NB4 (cell line): Measurements from ENCODE around the gene SYMPK.
A peak's percentile ranks its signal among the peaks of the same experiment; 100 is the strongest.

Experiments
- DNase-seq: peaks from one replicate; pipeline ENCODE4 v3.0.0; 2010; ENCODE audit warnings: low read depth
- H3K4me3 ChIP-seq: one replicate; pipeline ENCODE4 v1.5.1; 2011; ENCODE audit warnings: mild to moderate bottlenecking, low read depth, low read length, moderate library complexity
- CTCF ChIP-seq: IDR thresholded peaks from one replicate; pipeline ENCODE4 v1.5.1; 2012; ENCODE audit warnings: low read depth, low read length
- MAX ChIP-seq: IDR thresholded peaks from 2 replicates; pipeline ENCODE4 v1.6.1; 2011; ENCODE audit warnings: low read depth, low read length
- MYC ChIP-seq: IDR thresholded peaks from 2 replicates; pipeline ENCODE4 v1.6.1; 2011; ENCODE audit warnings: low read depth, low read length
- POLR2A ChIP-seq: IDR thresholded peaks from 2 replicates; pipeline ENCODE4 v1.6.1; 2011; ENCODE audit warnings: mild to moderate bottlenecking; ENCODE audit not compliant: insufficient read length; ENCODE audit errors: extremely low read depth

The SYMPK gene

GRCh38 chr19:45895519-45895972 lies 32.6 kb upstream of the SYMPK start:
- H3K4me3 ChIP-seq: no peak overlapping the region
- DNase-seq: no peak
- TF ChIP-seq POLR2A: no peak
- no peak for TF ChIP-seq MAX
- no peak for TF ChIP-seq CTCF
- TF ChIP-seq MYC: no peak

GRCh38 chr19:45890877-45891276 lies 27.9 kb upstream of the SYMPK start:
- DNase-seq: no peak
- TF ChIP-seq MAX (no peak), MYC (no peak), CTCF (no peak), POLR2A (no peak)
- no peak overlapping the region for H3K4me3 ChIP-seq

GRCh38 chr19:45889210-45889885 lies 26.4 kb upstream of the SYMPK start:
- peak; percentile 4 for DNase-seq
- TF ChIP-seq CTCF (no peak), POLR2A (no peak), MYC (no peak), MAX (no peak)
- H3K4me3 ChIP-seq: no peak overlapping the region

GRCh38 chr19:45887200-45887710 lies 24.3 kb upstream of the SYMPK start:
- DNase-seq: no peak
- no peak for TF ChIP-seq POLR2A
- no peak for TF ChIP-seq MAX
- TF ChIP-seq MYC: no peak
- no peak for TF ChIP-seq CTCF
- H3K4me3 ChIP-seq: peak overlapping the region; percentile 76

- DNase-seq: peak; percentile 98
- H3K4me3 ChIP-seq: peak overlapping the region; percentile 76
- TF ChIP-seq CTCF (no peak), POLR2A (peak; percentile 60), MYC (peak; percentile 82), MAX (peak; percentile 70)
Measured at GRCh38 chr19:45886427-45887199, 23.7 kb upstream of the SYMPK start.
